Activated CD4-positive, CD25-positive, alpha-beta regulatory T cell treated with anti-CD3 and anti-CD28 coated beads, Interleukin-2, amount 50 U/mL, for 24 hours (primary cell): ENCODE results near the gene TEX13B.
"Not testable (repeated sequence)": the region's sequence is repeated elsewhere in the genome, so short reads cannot be mapped to it uniquely, and the experiment has no call there.

Source experiments
- ATAC-seq, 2 donors: fragments of 150-1000 bp; cut with Tn5 transposase; one replicate each; pipeline ENCODE4 v1.10.0; 2021; ENCODE audit warnings: mild to moderate bottlenecking in 1 of 2, moderate library complexity in 1 of 2

TEX13B gene

DNA sequence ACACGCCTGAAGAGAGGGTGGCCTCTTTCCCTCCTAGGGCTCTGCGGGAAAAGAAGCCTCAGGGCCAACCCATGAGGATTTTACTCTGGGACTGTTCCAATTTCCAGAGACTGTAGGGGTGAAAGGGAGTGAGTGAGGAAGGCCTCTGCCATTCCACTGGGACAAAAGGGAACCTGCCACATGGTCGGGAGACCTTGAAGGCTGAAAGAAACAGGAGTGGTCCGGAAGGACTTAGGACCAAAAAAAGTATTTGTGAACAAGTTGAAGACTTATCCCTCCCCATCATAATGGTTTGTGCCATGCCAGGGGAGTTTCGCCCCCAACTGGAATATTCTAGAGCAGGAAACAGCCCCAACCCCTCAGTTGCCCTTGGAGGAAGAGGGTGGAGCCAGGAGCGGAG lies at the start of gene TEX13B:
Gene TEX13B (minus strand): TSS at position 15 of the 400 bp plus-strand sequence. CDS start 243 bp downstream, outside the sequence.
- no peak for ATAC-seq

DNA sequence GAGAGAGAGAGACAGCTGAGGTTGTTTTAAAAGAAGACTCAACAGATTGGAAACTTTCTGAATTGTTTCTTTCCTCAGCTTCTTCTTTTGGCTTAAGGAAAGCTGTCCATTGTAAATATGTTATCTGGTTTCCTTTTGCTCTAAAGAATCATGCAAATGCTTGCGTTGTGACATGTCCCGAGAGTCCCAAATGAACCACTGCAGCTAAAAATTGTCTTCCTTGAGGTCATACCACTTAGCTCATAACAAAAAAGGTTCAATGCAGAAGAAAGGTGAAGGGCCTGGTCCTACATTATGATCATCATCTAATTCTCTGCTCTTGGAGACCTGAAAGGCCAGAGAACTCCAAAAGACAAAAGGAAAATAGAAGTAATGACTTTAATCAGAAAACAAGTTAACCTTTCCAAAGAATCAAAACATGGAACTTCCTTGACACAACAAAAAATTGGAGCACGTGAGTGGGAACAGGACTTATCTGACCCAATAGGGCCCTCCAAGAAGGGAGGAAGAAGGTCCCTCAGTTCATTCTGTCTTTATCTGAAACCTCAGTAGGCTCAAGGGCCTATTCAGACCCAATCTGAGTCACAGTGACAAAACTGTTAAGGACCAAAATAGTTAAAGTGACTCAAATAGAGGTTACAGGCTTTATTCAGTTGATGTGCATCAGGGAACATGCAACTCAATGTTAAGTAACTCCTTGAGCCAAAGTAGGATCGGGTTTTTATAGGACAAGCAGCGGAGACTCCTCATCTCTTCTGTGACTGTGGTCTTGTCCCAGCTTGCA lies 48.0 kb upstream of the TEX13B start:
- peak in 1 of 2 donors; percentile 71 for ATAC-seq

DNA sequence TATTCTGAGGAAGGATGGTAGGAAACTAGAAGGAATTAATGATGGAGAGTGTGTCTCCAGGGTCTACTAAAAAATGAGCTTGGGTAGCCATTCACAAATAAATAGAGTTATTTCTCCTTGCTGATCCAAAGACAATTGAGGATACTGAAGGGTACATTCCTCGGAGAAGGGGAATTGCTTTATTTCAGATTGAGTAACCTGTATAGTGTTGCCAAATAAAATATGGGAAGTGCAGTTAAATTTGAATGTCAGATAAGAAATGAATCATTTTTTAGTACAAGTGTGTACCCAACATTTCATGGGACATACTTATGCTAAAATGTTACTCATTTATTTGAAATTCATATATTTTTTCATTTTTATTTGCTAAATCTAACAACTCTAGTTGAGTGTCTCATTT lies 46.7 kb upstream of the TEX13B start:
- no peak for ATAC-seq

- ATAC-seq: no peak
These were observed 43.9 kb upstream of the TEX13B start for GRCh38 chrX:108025954-108026600.

GRCh38 chrX:108025376-108025775 lies 43.2 kb upstream of the TEX13B start:
- ATAC-seq: no peak

DNA sequence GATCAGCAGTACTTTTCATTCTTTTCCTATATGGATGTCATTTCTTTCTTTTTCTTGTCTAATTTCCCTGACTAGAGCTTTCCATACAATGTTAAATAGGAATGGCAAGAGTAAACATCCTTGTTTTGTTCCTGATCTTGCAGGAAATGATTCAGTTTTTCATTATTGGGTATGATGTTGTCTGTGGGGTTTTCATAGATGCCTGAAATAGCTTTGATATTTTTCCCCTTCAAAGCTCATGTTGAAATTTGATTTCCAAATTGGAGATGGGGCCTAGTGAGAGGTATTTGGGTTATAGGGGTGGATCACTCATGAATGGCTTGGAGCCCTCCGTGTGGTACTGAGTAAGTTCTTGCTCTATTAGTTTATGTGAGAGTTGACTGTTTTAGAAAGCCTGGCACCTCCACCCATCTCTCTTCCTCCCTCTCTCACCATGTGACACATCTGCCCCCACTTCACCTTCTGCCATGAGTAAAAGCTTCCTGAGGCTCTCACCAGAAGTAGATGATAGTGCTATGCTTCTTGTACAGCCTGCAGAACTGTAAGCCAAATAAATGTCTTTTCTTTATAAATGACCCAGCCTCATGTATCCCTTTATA lies 40.4 kb upstream of the TEX13B start:
- ATAC-seq: peak; percentile 62 to 75

DNA sequence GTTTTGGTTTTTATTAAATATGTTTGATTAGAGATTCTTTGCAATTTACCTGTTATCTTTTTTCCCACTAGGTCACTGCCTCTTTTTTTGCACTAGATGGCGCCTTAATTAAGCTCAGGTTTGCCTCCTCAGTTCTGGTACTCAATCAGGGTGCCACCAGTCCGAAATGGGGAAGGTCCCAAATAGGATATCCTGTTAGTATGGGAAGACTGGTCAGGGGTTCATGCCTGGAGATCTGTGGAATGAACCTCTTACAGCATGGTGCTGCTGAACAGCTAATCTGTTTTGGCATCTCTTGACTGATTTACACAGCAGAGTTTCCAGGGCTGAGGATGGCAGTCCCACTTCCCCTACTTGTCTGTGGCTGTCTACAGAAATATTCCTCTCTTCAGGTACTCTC lies 38.5 kb upstream of the TEX13B start:
- no peak for ATAC-seq

DNA sequence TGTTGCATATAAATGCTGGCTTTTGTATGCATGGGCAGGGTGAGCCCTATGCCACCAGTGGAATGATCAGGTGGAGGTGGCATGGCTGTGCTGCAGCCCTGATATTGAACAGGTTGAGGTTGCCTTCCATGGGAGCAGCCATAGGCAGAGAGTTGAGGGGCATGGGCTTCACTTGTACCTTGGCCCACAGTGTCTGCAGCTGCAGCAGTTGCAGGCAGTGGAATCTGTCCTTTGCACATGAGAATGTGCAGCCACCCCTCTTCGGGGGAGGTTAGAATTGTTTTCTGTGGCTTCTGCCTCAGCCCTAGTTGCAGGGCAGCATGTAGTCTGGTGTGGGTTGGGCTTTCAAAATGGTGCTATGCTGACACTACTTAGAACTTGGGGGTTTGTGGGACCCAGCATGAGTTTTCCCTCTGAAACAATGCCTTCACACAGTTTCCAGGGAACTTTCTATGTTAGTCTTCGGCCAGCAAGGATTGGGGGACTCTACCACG lies 37.3 kb upstream of the TEX13B start:
- ATAC-seq: no peak

DNA sequence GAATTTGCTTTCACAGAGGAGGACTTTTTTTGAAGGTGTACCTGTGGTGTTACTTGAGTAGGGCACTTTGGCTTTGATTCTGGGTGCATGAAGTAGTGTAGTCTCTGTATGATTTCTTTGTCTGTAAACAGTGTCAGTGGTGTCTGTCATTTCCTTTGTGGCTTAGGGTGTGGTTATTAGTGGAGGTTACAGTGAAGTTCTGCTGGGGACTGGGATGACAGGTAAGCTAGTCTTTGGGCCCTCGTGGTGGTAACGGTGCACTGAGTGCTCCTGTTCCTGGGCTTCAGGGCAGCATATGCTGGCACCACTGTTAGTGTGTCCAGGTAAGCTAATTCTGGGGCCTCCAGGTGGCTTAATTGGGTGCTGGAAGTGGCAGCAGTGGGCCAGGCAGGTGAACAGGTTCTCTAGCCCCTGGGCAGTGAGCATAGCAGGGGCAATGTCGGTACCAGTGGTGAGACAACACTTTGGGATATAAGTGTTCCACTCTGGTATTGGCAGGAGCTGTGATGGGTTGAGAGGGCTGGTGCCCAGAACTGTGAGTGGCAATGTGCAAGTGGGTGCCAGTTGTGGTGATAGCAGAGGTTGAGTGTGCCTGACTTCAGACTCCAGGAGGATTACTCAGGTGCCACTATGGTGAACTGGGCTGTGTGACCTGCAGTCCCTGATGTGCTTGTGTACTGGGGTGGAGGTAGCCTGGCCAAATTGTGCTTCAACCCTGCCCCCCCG lies 36.6 kb upstream of the TEX13B start:
- peak; percentile 82 to 83 for ATAC-seq

GRCh38 chrX:108001218-108001814 lies 19.1 kb upstream of the TEX13B start:
- ATAC-seq: peak; percentile 44 to 64

DNA sequence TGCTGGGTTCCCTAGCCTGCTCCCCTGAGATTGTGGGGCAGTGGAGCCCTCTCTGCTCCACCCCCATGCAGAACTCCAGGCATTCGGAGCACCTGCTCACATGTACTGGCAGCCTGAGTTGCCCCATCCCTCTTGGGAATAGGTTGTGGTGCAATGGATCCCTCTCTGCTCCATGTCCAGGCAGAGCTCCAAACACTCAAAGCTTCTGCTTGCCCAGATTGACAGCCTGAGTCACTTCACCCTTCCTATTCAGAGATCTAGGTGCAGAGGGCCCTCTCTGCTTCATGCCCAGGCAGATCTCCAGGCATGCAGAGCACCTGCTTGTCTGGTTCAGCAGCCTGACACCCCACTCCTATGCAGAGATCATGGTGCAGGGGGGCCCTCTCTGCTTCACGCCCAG lies 18.6 kb upstream of the TEX13B start:
- no peak for ATAC-seq

GRCh38 chrX:107996124-107996523 lies 14.0 kb upstream of the TEX13B start:
- no peak for ATAC-seq

GRCh38 chrX:107985033-107985432 lies 2.9 kb upstream of the TEX13B start:
- no peak for ATAC-seq

DNA sequence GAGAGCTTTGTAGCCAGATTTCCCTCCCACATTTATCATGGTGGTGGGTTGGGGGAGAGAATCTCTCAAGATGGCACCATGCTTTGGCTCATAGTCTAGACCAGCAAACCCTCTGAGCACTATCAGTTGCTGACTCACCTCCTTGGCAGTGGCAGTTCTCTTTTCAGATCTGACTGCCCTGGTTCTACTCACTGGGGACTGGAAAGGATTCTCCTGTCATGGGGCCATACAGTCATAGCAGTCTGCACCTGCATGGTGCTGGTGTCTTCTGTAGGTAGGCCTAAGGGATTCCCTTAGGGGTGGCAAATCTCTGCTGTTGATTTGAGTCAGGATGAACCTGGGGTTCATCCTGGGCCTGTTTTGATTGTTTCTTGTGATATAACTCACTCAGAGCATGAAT lies 2.6 kb downstream of the TEX13B start:
- ATAC-seq: peak; percentile 48 to 62

- ATAC-seq: no peak
These were observed 3.4 kb downstream of the TEX13B start for GRCh38 chrX:107978707-107979307.

GRCh38 chrX:107978071-107978470 lies 4.1 kb downstream of the TEX13B start:
- ATAC-seq: no peak

DNA sequence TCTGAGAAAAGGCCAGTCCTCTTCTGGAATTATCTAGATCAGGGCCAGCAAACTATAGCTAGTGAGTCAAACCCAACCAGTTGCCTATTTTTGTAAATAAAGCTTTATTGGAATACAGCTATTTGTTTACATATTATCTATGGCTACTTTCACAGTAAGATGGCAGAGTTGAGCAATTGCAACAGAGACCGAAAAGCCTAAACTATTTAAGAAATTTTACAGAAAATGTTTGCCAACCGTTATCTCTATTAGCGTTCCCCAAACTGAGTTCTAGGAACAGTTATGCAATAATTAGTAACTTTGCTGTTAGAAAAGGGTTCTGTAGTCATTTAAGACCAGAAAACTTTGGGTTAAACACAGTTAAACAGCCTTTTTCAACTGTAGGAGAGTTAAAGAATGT lies 10.5 kb downstream of the TEX13B start:
- no peak for ATAC-seq

- no peak for ATAC-seq
These were observed 12.1 kb downstream of the TEX13B start for GRCh38 chrX:107970073-107970472.

GRCh38 chrX:107968623-107969022 lies 13.5 kb downstream of the TEX13B start:
- ATAC-seq: no peak

DNA sequence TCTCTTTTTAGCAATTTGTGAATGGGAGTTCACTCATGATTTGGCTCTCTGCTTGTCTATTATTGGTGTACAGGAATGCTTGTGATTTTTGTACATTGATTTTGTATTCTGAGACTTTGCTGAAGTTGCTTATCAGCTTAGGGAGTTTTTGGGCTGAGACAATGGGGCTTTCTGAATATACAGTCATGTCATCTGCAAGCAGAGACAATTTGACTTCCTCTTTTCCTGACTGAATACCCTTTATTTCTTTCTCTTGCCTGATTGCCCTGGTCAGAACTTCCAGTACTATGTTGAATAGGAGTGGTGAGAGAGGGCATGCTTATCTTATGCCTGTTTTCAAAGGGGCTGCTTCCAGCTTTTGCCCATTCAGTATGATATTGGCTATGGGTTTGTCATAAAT lies 26.8 kb downstream of the TEX13B start:
- ATAC-seq: not testable (repeated sequence)

DNA sequence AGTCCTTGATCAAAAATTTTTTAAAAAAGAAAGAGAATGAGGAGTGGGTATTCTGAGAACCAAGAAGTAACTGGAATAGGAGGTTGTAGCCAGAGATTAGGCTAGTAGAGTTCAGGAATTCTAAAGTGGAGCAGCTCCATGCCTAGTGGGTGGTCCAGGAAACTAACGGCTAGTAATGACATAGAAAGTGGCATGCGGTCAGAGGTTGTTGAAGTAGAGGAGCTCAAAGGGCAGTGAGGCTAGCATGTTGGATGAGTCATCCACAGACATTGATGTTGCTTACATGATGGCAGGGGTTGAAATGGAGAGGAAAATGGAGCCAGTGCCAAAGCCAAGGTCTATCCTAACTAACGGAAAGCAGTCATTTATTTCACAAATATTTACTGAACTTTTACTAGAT lies 42.1 kb downstream of the TEX13B start:
- no peak for ATAC-seq

DNA sequence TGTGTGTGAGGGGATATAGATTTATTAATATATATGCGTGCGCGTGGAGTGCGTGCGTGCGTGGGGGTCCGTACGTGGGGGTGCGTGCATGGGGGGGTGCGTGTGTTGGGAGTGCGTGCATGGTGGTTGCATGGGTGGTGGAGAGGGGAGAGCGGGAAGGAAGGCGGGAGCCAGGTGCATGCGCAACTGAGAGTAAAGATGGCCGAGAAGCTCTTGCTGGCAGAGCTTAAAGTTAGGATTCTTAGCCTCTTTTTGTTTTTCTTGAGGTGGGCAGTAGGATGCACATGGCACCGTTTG lies 45.8 kb downstream of the TEX13B start:
- ATAC-seq: no peak
